Left cardiac atrium (tissue), 4 donors: Measurements from ENCODE around the gene NHSL1. TPM values are rescaled to one million over a fixed set of nuclear protein-coding genes. Genes with fewer than 3 reads are reported as not detected.

Experiments
- ATAC-seq, 2 donors: fragments of 200-7000 bp; cut with Tn5 transposase; one replicate each; pipeline ENCODE4 v1.9.1; 2020; ENCODE audit warnings: mild to moderate bottlenecking in 2 of 2, moderate library complexity in 2 of 2
- DNase-seq: peaks from one replicate; pipeline ENCODE4 v3.0.0-alpha.2; 2020
- intact Hi-C, 2 donors: fragments of 100-400 bp; cut with DNase I; formaldehyde crosslinking; loops; one replicate each; pipeline versions ENCODE4 v1.14.1 to v1.15.1; 2022 to 2023
- total RNA-seq, 2 donors: library from RNA; stranded (reverse); fragmentation: NEBNext Ultra II Directional; extraction: Animal tissue kit (Norgen Biotek cat#: 25700); gene quantifications; one replicate each; pipeline ENCODE4 v1.2.1, GENCODE V29; 2021
- donor health status: DM: no; HTN: yes; CAD: no.
- donor health status: DM: no; HTN: yes; CAD: no; lungs with severe emphysema.
- donor health status: DM: yes; HTN: yes; CAD: no.
- donor health status: Dilated cardiomyopathy.

NHSL1 gene
- total RNA-seq, 2 donors from 2014 or later = 32.1 to 45.1 TPM

DNA sequence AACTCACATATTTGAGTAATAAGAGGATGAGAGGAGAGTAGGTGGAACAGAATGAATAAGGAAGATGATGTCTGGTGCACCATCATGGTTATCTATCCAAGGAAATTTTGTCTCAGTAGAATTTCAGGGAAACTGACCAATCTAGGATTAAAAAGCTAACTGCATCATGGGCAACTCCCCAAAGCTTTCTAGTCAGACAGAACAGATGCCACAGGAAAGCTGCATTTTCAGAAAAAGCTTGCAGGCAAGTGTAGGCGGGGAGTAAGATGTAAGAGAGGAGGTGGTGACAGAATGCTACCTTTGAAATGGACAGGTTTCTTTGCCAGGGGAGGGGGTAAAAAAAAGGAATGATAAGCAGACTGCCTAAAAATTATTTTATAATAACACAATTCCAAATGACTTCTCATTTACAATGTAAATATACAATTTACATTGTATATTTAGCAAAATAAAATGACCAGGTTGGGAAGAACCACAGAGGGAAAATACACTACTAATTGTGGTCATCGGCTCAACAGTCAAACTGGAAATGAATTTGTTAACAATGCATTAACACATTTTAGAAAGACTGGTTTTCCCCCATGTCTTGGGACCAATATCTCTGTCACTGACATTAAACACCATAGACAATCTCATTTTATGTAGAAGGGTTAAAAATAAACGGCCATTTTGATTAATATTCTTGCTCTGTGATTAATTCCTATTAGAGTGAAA, 15.1 kb downstream of the NHSL1 start:
- no peak for DNase-seq
- intact Hi-C loops = loop anchor here in 1 of 2 donors (10.0 kb wide), 1 partner anchor 49 kb away; no protein-coding TSS in a partner anchor
- no peak for ATAC-seq

DNA sequence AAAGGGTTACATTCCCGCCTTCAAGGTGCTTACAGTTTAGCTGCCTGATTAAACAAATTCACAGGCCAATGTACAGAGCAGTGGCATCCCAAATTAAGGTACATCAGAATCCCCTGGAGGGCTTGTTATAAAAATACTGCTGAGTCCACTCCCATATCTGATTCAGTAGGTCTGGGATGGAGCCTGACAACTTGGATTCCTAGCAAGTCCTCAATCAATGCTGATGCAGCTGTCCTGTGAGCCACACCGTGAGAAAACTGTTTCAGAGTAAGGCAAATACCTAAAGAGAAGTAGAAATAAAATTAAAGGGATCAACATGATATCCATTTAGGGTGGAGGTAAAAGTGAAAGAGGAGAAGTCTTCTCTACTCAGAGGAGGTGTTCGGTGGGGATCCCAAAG, 16.5 kb downstream of the NHSL1 start:
- intact Hi-C loops = loop anchor here in 1 of 2 donors (10.0 kb wide), 1 partner anchor 48 kb away; no protein-coding TSS in a partner anchor
- DNase-seq (no peak), ATAC-seq (no peak)

DNA sequence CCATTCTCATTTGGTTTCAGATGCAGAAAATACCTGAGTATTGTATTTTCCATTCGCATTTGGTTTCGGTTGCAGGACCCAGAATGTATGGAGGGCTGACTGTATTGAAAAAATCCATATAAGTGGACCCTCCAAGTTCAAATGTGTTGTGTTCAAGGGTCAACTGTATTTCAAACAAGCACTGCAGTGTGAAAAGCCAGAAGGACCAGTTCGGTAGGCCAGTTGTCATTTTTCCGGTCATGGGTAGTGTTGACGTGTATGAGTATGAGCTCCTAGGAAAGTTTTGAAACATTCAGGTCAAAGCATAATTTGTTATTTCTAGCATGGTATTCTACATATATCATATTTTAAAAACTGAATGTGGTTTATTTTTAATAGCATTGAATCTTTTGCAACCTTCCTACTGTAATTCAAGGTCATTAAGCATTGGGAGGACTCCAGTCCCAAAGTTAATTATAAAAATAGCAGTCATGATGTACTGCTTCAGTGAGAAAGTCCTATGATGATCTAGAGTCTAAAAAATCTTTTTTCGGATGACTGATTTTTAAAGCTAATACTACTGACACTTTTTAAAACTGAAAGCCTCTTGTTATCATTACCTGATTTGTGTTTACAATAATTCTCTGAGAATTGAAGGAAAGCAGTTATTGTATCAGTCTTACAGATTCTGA, 18.9 kb downstream of the NHSL1 start:
- no peak for ATAC-seq
- intact Hi-C loops = loop anchor here in 1 of 2 donors (10.0 kb wide), 1 partner anchor 46 kb away; no protein-coding TSS in a partner anchor

DNA sequence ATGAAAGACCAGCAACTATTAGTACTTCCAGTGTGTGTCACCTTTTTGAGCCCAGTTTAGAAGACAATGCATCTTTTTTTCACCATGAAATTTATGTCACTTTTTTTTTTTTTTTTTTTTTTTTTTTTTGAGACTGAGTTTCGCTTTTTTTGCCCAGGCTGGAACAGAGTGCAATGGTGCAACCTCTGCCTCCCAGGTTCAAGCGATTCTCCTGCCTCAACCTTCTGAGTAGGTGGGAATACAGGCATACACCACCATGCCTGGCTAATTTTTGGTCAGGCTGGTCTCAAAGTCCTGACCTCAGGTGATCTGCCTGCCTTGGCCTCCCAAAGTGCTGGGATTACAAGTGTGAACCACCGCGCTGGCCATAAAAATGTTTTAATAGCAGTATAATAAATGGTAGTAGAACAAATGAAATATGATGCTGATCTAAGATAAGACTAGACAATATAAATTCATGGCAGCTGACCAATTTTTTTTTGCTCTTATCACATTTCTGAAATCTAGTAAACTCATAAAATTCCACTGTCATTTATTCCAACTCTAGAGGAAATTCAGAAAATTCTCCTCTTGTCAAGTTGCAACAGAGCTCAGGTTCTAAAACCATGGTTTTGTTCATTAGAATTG, 21.3 kb downstream of the NHSL1 start:
- intact Hi-C loops = no loop called here
- DNase-seq = no peak
- no peak for ATAC-seq

More for the DNA sequence above, 18.9 kb downstream of the NHSL1 start:
- DNase-seq = no peak

DNA sequence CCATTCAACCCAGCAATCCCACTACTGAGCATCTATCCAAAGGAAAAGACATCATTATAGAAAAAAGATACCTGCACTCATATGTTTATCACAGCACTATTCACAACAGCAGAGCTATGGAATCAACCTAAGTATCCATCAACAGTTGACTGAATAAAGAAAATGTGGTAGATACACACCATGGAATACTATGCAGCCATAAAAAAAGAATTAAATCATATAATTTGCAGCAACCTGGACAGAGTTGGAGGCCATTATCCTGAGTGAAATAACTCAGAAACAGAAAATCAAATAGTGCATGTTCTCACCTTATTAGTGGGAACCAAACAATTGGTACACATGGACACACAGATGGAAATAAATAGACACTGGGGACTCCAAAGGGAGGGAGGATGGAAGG, 23.2 kb downstream of the NHSL1 start:
- intact Hi-C loops = no loop called here
- ATAC-seq (no peak), DNase-seq (no peak)

DNA sequence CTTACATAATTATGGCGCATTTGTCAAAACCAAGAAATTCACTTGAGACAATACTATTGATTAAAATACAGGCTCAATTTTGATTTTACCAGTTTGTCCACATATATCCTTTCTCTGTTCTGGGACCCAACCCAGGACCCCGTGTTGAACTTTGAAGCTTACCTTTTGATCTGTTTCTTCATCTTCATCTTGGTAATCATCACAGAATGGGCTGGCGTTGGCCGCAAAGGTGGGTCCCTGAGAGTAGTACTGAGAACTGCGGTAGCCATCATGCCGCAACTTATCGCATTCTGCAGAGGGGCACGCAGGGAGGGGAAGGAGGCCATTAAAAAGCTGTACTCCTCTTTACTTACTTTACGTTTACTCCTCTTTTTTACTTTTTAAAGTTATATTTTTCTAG, 26.1 kb downstream of the NHSL1 start:
- DNase-seq (no peak), ATAC-seq (no peak)
- intact Hi-C loops = no loop called here

DNA sequence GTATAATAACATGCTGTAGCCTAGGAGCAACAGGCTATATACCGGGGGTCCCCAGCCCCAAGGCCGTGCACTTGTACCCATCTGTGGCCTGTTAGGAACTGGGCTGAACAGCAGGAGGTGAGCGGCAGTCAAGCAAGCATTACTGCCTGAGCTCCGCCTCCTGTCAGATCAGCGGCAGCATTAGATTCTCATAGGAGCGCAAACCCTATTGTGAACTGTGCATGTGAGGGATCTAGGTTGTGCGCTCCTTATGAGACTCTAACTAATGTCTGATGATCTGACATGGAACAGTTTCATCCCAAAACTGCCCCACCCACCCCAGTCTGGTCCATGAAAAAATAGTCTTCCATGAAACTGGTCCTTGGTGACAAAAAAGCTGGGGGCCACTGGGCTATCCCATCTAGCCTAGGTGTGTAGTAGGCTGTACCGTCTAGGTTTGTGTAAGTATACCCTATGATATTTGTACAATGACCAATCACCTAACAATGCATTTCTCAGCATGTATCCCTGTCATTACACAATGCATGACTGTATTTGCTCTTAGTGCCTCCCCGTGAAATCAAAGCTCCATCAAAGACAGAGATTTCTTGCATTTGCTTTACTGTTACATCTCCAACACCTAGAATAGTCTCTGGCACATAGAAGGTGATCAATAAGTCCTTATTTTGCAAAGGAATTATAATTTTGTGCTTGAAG, 30.8 kb downstream of the NHSL1 start:
- intact Hi-C loops = no loop called here
- no peak for ATAC-seq
- DNase-seq = no peak

DNA sequence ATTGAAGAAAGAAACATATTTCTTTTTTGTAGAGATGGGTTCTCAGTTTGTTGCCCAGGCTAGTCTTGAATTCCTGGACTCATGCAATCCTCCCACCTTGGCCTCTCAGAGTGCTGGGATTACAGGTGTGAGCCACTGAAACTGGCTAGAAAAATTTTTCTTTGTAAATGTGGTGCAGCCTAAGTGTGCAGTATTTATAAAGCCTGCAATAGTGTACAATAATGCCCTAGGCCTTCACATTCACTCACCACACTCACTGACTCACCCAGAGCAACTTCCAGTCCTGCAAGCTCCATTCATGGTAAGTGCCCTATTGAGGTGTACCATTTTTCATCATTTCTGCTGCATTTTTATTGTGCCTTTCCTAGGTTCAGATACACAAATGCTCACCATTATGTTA, 31.4 kb downstream of the NHSL1 start:
- intact Hi-C loops = no loop called here
- DNase-seq (no peak), ATAC-seq (no peak)

DNA sequence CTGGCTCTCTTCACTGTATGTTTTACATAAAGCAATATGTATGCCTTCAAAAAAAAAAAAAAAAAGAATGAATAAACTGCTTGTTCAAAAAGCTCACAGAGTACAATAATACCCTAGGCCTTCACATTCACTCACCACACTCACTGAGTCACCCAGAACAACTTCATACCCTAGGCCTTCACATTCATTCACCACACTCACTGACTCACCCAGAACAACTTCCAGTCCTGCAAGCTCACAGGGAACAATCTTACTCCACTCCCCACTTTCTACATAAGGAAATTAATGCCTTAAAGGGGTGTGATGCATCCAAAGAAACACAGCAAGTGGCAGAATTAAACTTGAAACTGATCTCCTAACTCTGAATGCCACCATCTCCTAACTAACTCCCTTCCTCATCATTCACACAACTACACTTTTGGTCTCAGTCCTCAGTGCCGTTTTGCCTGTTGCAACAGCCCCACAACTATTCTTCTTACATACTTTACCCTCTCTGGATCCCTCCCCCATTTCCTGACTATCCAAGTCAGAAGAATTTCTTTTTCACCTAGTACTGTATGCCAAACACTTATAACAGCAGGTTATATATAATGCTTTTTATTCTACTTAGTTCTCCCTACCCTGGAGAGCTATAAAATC, 34.2 kb downstream of the NHSL1 start:
- ATAC-seq = peak in 1 of 2 donors; percentile 93
- intact Hi-C loops = no loop called here
- no peak for DNase-seq

DNA sequence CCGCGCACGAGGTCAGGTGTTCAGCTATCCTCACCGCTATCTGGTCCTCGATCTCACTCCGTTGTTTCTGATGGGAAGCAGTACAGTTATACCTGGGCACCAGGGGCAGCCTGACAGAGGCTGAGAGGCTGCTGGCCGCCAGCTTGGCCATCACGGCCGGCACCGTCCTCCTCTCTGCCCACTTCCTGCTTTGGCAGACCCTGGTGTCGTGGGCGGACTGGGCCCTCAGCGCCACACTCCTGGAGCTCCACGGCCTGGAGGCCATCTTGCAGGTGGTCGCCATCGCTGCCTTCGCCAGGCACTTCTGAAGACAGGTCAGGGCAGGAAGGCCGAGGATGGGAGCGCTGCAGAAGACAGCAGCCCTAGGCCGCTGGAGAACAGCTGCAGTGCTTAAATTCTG, 35.2 kb downstream of the NHSL1 start:
- no peak for ATAC-seq
- intact Hi-C loops = no loop called here
- no peak for DNase-seq

DNA sequence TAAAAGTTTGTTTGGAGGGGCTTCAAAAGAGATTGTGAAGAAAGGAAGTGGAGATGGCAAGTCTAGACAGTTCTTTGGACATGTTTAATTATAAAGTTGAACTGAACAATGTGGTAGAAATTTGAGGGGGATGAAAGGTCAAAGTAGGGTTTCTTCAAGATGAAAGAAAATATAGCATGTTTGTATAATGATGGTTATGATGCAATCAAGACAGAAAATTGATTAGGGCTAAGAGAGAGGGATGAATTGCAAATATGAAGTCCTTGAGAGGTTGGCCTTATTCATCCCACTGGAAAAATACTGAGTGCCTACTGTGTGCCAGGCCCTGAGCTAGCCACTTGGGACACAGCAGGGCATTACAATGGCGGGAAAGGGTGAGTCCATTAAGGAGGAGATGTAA, 37.6 kb downstream of the NHSL1 start:
- intact Hi-C loops = no loop called here
- DNase-seq (no peak), ATAC-seq (no peak)

DNA sequence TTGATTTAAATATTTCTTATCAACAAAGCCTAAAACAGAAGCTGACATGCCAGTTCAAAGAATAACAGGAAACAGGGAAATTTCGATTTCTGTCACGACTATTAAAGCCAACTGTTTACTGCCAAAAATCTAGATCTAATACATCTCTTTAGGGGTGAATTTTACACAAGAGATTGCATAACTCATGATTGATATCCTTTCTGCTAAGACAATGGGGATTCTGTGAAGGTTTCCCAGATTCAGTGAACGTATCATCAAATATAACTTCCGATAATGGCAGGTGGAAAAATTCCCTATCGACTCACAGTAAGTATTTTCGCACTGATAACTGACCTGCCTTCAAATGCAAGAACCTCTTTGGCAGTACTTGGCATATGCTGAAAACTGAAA, 42.9 kb downstream of the NHSL1 start:
- intact Hi-C loops = no loop called here
- no peak for DNase-seq
- no peak for ATAC-seq

DNA sequence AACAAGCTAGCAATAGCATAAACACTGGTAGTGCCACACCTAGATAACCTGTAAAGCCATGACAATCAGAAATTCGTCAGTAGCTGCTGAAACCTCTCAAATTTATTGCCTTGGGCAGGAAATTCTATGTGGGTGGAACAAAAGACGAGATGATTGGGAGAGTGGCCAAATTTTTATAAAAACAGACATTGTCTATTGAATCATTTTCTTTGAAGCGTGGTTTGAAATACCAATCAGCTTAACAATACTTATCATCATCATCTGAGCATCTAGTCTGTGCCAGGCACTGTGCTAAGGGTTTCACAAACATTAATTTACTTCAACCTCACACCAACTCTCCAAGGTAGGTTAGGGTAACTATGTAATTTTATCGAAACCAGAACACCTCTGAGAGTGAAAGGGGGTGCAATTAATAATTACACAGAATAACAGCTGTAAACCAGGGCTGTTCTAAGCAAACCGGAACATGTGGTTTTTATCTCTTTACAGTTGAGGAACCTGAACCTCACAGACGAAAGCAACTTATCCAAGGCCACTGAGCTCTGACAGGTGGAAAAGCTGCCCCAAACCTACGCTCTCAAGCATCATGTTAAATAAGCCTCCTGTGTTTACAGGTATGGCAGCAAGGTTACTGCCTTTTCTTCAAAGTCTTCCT, 43.4 kb downstream of the NHSL1 start:
- intact Hi-C loops = no loop called here
- DNase-seq (no peak), ATAC-seq (peak in 1 of 2 donors; percentile 61)

DNA sequence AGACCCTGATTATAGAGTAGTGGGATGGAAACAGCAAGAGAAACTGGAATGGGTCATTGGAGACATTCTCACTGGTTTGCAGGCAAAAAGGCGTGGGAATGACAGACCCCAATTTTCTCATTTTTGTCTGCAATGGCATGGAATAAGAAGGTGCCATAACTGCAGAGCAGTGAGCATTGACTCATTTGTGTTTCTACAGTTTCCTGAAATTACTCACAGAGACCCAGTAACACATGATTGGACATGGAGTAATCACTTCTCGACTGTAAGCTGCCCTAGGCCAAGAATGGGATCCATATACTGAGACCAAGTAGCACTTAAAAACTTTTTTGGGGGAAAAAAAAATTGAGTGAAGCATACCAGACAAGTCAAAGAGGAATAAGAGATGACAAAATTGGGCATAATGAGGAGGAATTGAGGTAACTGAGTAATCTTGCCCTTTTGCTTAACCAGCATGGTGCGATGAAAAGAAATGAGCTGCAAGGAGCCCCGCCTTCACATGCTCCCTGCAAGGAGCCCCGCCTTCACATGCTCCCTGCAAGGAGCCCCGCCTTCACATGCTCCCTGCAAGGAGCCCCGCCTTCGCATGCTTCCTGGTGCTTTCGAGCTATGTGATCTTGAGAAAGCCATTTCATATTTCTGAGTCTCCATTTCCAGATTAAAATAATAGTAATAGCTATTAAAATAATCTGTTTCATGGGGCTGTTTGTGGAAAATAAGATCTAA, 44.1 kb downstream of the NHSL1 start:
- intact Hi-C loops = no loop called here

DNA sequence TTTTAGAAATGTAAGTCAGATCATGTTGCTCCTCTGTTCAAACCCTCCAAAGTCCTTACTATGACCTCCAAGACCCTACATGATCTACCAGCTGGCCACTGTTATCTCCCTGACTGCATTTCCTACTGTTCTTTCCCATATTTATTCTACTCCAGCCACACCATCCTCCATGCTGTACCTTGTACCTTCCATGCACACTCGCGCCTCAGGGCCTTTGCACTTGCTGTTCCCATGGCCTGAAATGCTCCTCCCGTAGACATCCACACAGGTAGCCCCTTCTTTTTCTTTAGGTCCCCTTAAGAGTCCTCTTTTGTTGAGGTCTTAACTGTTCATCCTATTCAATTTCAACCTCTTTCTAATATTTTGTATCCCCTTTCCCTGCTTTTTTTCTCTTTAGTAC, 48.3 kb downstream of the NHSL1 start:
- intact Hi-C loops = no loop called here
- ATAC-seq = no peak
- no peak for DNase-seq

More for the DNA sequence above, 44.1 kb downstream of the NHSL1 start:
- DNase-seq = no peak
- ATAC-seq = peak; percentile 41 to 58

DNA sequence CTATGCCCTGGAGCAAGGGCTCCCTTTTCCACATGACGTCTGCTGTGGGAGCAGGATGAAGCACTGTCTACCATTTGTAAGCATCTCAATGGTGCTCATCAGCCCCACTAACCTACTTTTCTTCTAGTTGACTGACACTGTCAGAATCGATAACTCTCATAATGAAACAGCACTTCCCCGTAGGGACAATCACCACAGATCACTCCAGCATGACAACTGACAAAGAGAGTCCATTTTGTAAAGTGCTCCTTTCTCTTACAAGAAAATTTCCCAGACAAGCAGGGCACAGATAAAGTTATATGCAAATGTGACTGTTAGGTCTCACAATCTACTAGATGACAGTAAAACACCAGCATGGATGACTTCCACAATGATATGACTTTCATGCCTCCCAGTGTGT, 48.8 kb downstream of the NHSL1 start:
- DNase-seq (no peak), ATAC-seq (no peak)
- intact Hi-C loops = no loop called here

DNA sequence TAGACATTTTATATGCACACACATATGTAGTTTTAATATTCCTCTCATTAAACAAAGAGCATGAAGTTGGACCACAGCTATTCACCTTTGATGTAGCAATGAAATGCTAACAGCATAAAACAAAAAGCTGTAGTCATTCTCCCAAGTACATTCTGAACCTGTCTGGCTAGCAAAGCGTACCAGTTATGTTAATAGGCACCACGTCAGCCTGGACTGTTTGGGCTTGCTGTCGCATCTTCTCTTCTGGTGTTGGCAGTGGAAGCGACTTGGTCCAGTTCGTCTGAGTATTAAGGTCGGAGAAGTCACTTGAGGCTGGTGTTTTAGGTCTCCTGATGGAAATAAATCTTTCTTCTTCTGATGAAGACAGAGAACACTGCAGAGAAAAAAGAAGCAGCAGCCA, 52.5 kb downstream of the NHSL1 start:
- DNase-seq = no peak
- intact Hi-C loops = no loop called here
- no peak for ATAC-seq

DNA sequence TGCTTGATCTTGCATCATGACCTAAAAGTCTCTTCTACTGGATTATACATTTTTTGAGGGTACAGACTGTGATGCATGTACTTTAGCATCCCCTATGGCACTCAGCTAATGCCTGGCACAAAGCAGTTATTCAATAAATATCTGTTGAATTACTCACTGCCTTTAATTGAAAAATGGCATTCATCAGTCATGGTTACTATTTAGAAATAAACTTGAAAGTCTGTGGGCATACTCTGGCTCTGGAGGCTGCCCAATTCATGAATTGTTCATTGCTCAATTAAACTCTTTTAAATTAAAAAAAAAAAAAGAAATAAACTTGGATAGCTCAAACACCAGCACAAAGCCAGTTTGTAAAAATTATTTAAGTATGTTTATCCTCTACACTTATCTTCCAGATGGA, 55.3 kb downstream of the NHSL1 start:
- intact Hi-C loops = no loop called here
- no peak for DNase-seq
- ATAC-seq = no peak
